Stimulated activated naive B cell treated with anti-CD40 and anti-IgM and Interleukin-4, amounts not matched to agents 10 μg/mL and 1 μg/mL and 100 μg/mL, for 72 hours (primary cell): Measurements from ENCODE around the gene WHRN.

Source experiments
- ATAC-seq, 2 donors: fragments of 150-1000 bp; cut with Tn5 transposase; replicated peaks; 2 replicates each; pipeline ENCODE4 v1.10.0; 2021; ENCODE audit warnings: moderate library complexity in 1 of 2
- DNase-seq: peaks from one replicate; pipeline ENCODE4 v3.0.0; 2021
- H3K27ac Mint-ChIP-seq: one replicate; pipeline ENCODE4 v1.8.0; 2022; ENCODE audit warnings: mild to moderate bottlenecking, mixed read lengths
- H3K27me3 Mint-ChIP-seq, 2 donors: one replicate each; pipeline ENCODE4 v1.8.0; 2022; ENCODE audit warnings: mixed read lengths in 2 of 2
- H3K36me3 Mint-ChIP-seq, 2 donors: one replicate each; pipeline ENCODE4 v1.8.0; 2022; ENCODE audit warnings: mixed read lengths in 2 of 2, mild to moderate bottlenecking in 1 of 2
- H3K4me1 Mint-ChIP-seq, 2 donors: one replicate each; pipeline ENCODE4 v1.8.0; 2022; ENCODE audit warnings: mixed read lengths in 2 of 2, mild to moderate bottlenecking in 1 of 2
- H3K4me3 Mint-ChIP-seq, 2 donors: one replicate each; pipeline ENCODE4 v1.8.0; 2022; ENCODE audit warnings: mild to moderate bottlenecking in 2 of 2, mixed read lengths in 2 of 2, moderate library complexity in 1 of 2
- H3K9me3 Mint-ChIP-seq, 2 donors: one replicate each; pipeline ENCODE4 v1.8.0; 2022; ENCODE audit warnings: mixed read lengths in 2 of 2, mild to moderate bottlenecking in 1 of 2

WHRN gene

DNA sequence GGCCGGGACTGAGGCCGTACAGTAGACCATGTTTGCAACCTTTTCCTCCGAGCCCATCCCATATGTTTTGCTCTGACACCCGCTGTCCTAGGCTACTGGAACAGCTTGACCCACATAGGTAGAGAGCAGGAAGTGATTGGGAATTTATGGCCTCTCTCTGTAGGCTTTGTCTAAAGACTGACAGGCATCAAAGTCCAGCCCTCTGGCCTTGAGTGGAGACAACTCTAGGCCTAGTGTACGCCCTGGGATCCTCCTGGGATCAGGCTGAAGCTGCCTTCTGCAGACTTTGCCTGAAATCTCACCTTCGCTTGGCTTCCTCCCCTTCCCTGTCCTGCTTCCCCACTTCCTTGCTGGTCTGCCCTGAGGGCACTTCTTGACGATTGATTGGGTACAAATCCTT is 103.9 kb downstream of the WHRN start:
- Mint-ChIP-seq H3K4me1 (peaks cover 16 to 29% of the 10 kb centered on the region in 2 donors), H3K4me3 (no peak overlapping the region), H3K27me3 (no peaks in the 10 kb centered on the region), H3K36me3 (peaks cover 10 to 12% of the 10 kb centered on the region in 2 donors), H3K9me3 (no peaks in the 10 kb centered on the region), H3K27ac (no peak overlapping the region)
- DNase-seq (no peak), ATAC-seq (no peak)

GRCh38 chr9:114400772-114401171 is 104.5 kb downstream of the WHRN start:
- Mint-ChIP-seq H3K36me3 (peaks cover 8 to 10% of the 10 kb centered on the region in 2 donors), H3K27me3 (no peaks in the 10 kb centered on the region), H3K9me3 (no peaks in the 10 kb centered on the region), H3K4me1 (peaks cover 16 to 32% of the 10 kb centered on the region in 2 donors), H3K4me3 (no peak overlapping the region), H3K27ac (no peak overlapping the region)
- ATAC-seq (no peak), DNase-seq (no peak)

GRCh38 chr9:114400219-114400618 is 105.1 kb downstream of the WHRN start:
- Mint-ChIP-seq H3K4me1 (peaks cover 17 to 32% of the 10 kb centered on the region in 2 donors), H3K27ac (no peak overlapping the region), H3K9me3 (no peaks in the 10 kb centered on the region), H3K4me3 (no peak overlapping the region), H3K27me3 (no peaks in the 10 kb centered on the region), H3K36me3 (peaks cover 10 to 12% of the 10 kb centered on the region in 2 donors)
- ATAC-seq (no peak), DNase-seq (no peak)

DNA sequence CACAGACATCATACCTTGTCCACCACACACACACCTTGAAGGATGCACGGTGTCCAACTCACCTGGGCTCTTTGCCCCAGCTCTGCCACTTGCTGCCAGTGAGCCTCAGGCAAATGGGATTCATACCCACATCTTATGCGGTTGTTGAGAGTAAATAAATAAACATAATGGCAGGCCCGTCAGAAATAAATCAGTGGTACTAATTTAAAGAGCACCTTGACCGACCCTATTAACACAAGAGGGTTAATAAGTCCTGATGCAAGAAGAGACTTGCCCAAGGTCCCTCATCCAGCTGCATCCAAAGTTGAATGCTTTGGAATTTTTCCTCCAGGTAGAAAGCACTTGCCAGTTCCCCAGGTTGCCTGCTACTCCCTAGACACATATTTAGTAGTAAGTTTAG is 105.9 kb downstream of the WHRN start:
- no peaks in the 10 kb centered on the region for H3K9me3 Mint-ChIP-seq
- no peak for ATAC-seq
- no peak overlapping the region for H3K4me3 Mint-ChIP-seq
- no peaks in the 10 kb centered on the region for H3K27me3 Mint-ChIP-seq
- H3K27ac Mint-ChIP-seq = no peak overlapping the region
- DNase-seq = no peak
- peaks cover 10 to 21% of the 10 kb centered on the region in 2 donors for H3K36me3 Mint-ChIP-seq
- H3K4me1 Mint-ChIP-seq = peaks cover 25 to 40% of the 10 kb centered on the region in 2 donors

DNA sequence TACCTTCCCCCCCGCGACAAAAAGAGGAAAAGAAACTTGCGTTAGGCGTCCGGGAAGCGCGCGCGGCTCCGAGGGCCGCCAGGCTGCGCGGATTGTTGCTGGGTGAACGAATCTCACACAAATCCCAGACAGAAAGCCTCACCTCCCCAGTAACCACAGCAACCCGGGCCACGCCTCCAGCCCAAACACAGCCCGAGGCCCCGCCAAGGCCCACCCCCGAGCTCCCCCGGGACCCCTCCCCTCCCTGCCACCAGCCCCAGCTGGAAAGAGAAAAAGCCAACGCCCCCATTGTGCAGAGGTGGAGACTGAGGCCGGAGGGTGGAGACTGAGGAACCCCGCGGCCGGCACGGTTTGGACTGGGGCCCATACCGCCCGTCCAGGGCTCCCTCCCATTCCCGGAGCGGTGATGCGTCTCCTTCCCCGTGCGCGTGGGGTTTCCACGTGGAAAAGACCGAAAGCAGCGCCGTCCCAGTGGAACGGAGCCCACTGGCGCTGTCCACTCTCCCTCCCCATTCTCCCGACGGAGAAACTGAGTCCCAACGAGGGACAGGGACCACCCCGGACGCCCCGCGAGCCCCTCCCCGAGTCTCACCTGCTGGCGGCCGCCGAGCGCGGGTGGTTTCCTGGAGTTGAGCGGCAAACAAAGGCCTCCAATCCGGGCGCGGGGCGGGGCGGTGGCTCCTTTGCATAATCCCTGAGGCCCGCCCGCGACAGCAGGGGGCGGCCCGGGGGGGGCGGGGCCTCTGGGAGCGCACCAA is 107.2 kb downstream of the WHRN start:
- peak; percentile 87 to 89 for ATAC-seq

DNA sequence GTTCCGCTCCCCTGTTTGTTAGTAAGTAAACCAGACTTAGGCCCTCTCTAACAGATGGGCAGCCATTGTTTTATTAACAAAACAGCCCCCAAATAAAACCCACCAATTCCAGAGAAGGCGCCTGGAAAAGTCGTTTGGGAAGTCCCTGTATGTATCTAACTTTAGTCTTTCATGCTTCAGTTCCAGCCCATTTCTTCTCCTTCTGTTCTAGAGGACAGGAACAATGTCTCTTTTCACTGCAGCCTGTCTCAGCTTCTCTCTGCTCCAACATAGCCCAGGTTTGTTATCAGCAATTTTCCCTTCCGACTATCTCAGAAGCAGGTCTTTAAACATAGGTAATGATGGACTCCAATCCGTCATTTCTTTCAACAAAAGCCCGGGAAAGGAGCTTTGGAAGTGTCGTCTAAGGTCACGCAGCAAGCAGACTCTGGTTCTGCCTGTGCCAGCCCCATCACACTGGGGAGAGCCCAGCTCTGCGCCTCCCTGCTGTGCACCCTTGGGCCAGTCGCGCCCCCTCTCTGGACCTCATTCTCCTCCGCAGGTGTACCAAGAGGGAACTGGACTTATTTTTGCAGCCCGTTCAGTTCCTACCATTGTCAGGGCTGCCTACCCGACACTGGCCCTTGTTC is 107.9 kb downstream of the WHRN start:
- Mint-ChIP-seq H3K36me3 (peaks cover 7 to 32% of the 10 kb centered on the region in 2 donors), H3K27ac (peak overlapping the region; percentile 94)

More for the DNA sequence above, 107.2 kb downstream of the WHRN start:
- Mint-ChIP-seq H3K27ac (peak overlapping the region; percentile 94), H3K27me3 (no peaks in the 10 kb centered on the region), H3K4me1 (peaks cover 29 to 52% of the 10 kb centered on the region in 2 donors), H3K4me3 (peak overlapping the region; percentile 88 to 93), H3K9me3 (no peaks in the 10 kb centered on the region), H3K36me3 (peaks cover 11 to 28% of the 10 kb centered on the region in 2 donors)
- peak; percentile 91 for DNase-seq

GRCh38 chr9:114396558-114397218 is 108.6 kb downstream of the WHRN start:
- Mint-ChIP-seq H3K36me3 (peaks cover 7 to 32% of the 10 kb centered on the region in 2 donors), H3K4me1 (peaks cover 35 to 57% of the 10 kb centered on the region in 2 donors)

More for the DNA sequence above, 107.9 kb downstream of the WHRN start:
- H3K4me3 Mint-ChIP-seq = peak overlapping the region; percentile 88 to 93
- no peaks in the 10 kb centered on the region for H3K27me3 Mint-ChIP-seq
- no peak for DNase-seq
- H3K9me3 Mint-ChIP-seq = no peaks in the 10 kb centered on the region
- peaks cover 33 to 55% of the 10 kb centered on the region in 2 donors for H3K4me1 Mint-ChIP-seq
- ATAC-seq = no peak

DNA sequence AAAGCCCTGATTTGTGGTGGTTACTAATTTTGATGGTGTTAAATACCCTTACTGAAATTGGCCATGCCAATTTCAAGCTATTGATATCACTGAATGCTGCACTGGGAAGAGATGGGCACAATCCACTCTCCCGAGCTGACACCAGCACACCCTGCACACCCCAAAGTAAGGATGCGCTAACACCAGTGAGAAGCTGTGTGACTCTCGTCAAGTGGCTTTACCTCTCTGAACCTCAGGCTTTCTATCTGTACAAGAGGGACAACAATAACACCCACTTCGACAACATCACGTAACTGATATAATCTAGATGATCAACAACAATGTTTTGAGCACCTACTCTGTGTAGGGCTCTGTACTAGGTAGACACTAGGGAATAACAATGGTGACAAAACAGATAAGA is 109.5 kb downstream of the WHRN start:
- ATAC-seq (no peak), DNase-seq (no peak)
- Mint-ChIP-seq H3K4me1 (peaks cover 40 to 66% of the 10 kb centered on the region in 2 donors), H3K27ac (peak overlapping the region; percentile 77), H3K9me3 (no peaks in the 10 kb centered on the region), H3K27me3 (no peaks in the 10 kb centered on the region), H3K36me3 (peaks cover 9 to 37% of the 10 kb centered on the region in 2 donors), H3K4me3 (peak overlapping the region; percentile 4 to 50)

More at GRCh38 chr9:114396558-114397218, 108.6 kb downstream of the WHRN start:
- ATAC-seq (no peak), DNase-seq (no peak)
- Mint-ChIP-seq H3K27ac (peak overlapping the region; percentile 94), H3K9me3 (no peaks in the 10 kb centered on the region), H3K27me3 (no peaks in the 10 kb centered on the region), H3K4me3 (peak overlapping the region; percentile 88 to 93)

DNA sequence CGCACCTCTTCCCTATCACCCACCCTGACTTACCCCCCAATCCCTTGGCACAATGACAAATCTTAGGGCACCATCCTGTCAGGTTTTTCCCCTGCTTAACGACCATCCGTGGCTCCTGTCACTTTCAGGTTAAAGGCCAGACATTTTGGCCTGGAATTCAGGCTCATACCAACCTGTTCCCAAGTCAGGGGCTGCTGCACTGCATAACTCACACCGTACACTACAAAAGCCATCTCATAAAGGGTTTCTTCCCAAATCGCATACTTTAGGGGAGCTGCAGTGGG is 110.0 kb downstream of the WHRN start:
- no peaks in the 10 kb centered on the region for H3K9me3 Mint-ChIP-seq
- peaks cover 11 to 42% of the 10 kb centered on the region in 2 donors for H3K36me3 Mint-ChIP-seq
- H3K4me3 Mint-ChIP-seq = peak overlapping the region; percentile 50 to 62
- H3K27me3 Mint-ChIP-seq = no peaks in the 10 kb centered on the region
- peak overlapping the region; percentile 77 for H3K27ac Mint-ChIP-seq
- ATAC-seq (no peak), DNase-seq (no peak)
- peaks cover 45 to 71% of the 10 kb centered on the region in 2 donors for H3K4me1 Mint-ChIP-seq

DNA sequence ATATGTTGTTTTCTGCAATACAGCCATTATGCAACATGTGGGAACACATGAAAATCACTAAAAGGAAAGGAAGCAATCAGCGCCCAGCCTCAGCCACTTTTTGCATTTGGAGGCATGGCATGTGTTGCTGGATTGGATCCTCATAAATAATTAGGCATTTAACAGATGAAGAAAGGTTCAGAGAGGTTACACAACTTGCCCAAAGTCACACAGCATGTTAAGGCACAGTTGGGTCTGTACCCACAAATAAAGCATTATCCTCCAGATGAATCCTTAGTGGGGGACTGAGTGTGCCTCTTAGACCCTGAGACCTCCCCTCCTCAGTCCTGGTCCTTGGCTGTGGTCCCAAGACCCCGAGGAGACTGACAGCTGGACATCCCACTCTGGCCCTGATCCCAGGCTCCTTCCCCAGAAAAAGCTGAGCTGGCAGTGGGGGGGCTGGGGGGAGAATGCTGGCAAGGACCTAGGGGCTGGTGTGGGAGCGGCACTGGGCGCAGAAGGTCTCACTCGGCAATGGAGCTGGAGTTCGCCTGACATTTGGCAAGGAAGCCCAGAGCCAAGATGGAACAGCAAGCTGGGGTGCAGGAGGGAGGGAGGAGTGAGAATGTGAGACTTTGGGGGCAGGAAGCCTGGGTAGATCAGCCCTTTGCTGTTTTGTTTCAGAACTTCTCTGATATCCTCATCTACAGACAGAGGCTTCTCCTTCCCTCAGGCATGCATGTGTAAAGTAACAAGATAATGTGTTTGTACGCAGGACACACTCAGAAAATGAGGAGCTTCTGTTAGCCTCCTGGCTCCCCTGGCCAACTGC is 110.5 kb downstream of the WHRN start:
- DNase-seq (no peak), ATAC-seq (no peak)
- peaks cover 50 to 76% of the 10 kb centered on the region in 2 donors for H3K4me1 Mint-ChIP-seq
- H3K9me3 Mint-ChIP-seq = no peaks in the 10 kb centered on the region
- H3K27ac Mint-ChIP-seq = peak overlapping the region; percentile 77
- H3K4me3 Mint-ChIP-seq = peak overlapping the region; percentile 50 to 62
- no peaks in the 10 kb centered on the region for H3K27me3 Mint-ChIP-seq
- peaks cover 11 to 47% of the 10 kb centered on the region in 2 donors for H3K36me3 Mint-ChIP-seq

DNA sequence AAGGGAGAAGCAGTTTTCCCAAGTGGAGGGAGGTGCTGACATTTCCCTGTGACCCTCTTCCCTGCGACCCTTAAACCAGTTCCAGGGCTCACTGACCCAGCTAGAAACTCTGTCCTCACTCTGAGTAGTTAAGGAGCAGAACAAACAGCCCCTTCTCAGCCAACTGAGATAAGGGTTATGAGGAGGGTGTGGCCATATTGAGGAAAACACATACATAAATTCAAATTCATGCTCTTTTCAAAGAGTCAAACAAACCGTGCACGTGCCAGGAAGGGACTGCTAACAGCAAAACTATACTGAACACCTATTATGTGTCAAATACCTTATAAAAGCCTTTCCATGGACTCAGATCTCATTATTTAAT is 112.5 kb downstream of the WHRN start:
- ATAC-seq (no peak), DNase-seq (no peak)
- no peaks in the 10 kb centered on the region for H3K27me3 Mint-ChIP-seq
- peaks cover 64 to 94% of the 10 kb centered on the region in 2 donors for H3K4me1 Mint-ChIP-seq
- peak overlapping the region; percentile 85 for H3K27ac Mint-ChIP-seq
- no peak overlapping the region for H3K4me3 Mint-ChIP-seq
- no peaks in the 10 kb centered on the region for H3K9me3 Mint-ChIP-seq
- H3K36me3 Mint-ChIP-seq = peaks cover 23 to 61% of the 10 kb centered on the region in 2 donors

DNA sequence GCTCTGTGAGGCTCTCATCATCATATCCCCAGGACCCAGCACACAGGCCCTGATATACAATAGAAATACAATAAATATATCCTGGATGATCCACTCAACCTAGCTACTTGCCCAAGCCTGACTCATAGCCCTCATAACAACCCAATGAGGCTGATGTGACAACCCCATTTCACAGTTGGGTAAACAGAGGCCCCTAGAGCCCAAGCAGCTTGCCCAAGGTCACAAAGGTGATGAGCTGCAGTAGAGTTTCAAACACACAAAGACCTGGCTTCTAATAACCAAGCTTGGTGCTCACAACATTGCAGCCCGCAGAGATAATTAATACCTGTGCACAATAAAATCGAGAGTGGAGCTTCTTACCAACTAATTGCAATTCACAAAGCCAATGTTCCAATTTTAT is 114.3 kb downstream of the WHRN start:
- no peaks in the 10 kb centered on the region for H3K27me3 Mint-ChIP-seq
- ATAC-seq (no peak), DNase-seq (no peak)
- H3K4me3 Mint-ChIP-seq = peak overlapping the region; percentile 46 to 99
- H3K36me3 Mint-ChIP-seq = peaks cover 41 to 69% of the 10 kb centered on the region in 2 donors
- H3K9me3 Mint-ChIP-seq = no peaks in the 10 kb centered on the region
- H3K27ac Mint-ChIP-seq = peak overlapping the region; percentile 98
- H3K4me1 Mint-ChIP-seq = peaks cover 58 to 80% of the 10 kb centered on the region in 2 donors

GRCh38 chr9:114389612-114390368 is 115.5 kb downstream of the WHRN start:
- H3K27me3 Mint-ChIP-seq = no peaks in the 10 kb centered on the region
- ATAC-seq = no peak
- no peaks in the 10 kb centered on the region for H3K9me3 Mint-ChIP-seq
- H3K4me3 Mint-ChIP-seq = peak overlapping the region; percentile 93 to 99
- H3K36me3 Mint-ChIP-seq = peaks cover 43 to 70% of the 10 kb centered on the region in 2 donors
- no peak for DNase-seq
- peak overlapping the region; percentile 98 for H3K27ac Mint-ChIP-seq
- peaks cover 55 to 80% of the 10 kb centered on the region in 2 donors for H3K4me1 Mint-ChIP-seq
